Stomach (tissue), 4 donors: ENCODE data around the gene PTPRT.

Source experiments
- POLR2A ChIP-seq, 4 donors: fragments of 450-650 bp; IDR thresholded peaks; one replicate each; pipeline ENCODE4 v1.6.1; 2016; ENCODE audit warnings: antibody characterized with exemption in 4 of 4, control low read depth in 2 of 4, mild to moderate bottlenecking in 1 of 4, moderate library complexity in 1 of 4
- POLR2AphosphoS5 ChIP-seq, 3 donors: sonication (generic); formaldehyde crosslinking; IDR thresholded peaks; one replicate each; pipeline ENCODE4 v1.6.1; 2016; ENCODE audit warnings: antibody characterized with exemption in 3 of 3
- TF ChIP-seq, protein P1 (sequence below), 7 experiments: fragments of 450-650 bp in 4 of 7; fragments of 200-600 bp in 3 of 7; sonication (generic) in 3 of 7; IDR thresholded peaks; one replicate each; pipeline ENCODE4 v1.5.1; 2016 to 2019; ENCODE audit warnings: antibody characterized with exemption in 7 of 7, control low read depth in 2 of 7, mild to moderate bottlenecking in 1 of 7

DNA sequence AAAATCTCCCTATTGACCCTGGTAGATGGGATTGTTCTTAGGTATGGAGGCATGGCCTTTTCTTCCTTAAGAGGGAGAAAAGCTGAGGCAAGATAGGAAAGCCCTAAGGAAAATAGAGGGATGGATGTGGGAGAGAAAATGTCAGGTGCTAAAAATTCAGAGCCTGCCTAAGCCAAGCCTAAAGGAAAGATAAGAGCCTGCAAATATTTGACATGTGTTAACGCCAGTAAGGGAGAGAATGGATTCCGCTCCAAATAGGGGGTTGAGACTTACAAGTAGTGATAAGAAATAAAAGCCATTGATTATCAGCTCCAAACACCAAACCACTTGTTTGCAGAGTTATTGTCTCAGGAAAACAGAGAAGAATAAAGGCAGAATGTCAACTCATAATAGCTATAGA, 533.6 kb downstream of the PTPRT start:
- TF ChIP-seq, protein P1, sequence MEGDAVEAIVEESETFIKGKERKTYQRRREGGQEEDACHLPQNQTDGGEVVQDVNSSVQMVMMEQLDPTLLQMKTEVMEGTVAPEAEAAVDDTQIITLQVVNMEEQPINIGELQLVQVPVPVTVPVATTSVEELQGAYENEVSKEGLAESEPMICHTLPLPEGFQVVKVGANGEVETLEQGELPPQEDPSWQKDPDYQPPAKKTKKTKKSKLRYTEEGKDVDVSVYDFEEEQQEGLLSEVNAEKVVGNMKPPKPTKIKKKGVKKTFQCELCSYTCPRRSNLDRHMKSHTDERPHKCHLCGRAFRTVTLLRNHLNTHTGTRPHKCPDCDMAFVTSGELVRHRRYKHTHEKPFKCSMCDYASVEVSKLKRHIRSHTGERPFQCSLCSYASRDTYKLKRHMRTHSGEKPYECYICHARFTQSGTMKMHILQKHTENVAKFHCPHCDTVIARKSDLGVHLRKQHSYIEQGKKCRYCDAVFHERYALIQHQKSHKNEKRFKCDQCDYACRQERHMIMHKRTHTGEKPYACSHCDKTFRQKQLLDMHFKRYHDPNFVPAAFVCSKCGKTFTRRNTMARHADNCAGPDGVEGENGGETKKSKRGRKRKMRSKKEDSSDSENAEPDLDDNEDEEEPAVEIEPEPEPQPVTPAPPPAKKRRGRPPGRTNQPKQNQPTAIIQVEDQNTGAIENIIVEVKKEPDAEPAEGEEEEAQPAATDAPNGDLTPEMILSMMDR (IDR thresholded peaks at IDR 0.05) = no peak
- TF ChIP-seq POLR2AphosphoS5 (IDR thresholded peaks at IDR 0.05) (no peak), POLR2A (IDR thresholded peaks at IDR 0.05) (no peak)
